Lower lobe of right lung (tissue), 2 donors: ENCODE data around the gene USH1C. TPM values are rescaled to one million over a fixed set of nuclear protein-coding genes. Genes with fewer than 3 reads are reported as not detected.
A peak's percentile ranks its signal among the peaks of the same experiment; 100 is the strongest.

ENCODE experiments used
- ATAC-seq, 2 donors: fragments of 200-7000 bp; cut with Tn5 transposase; one replicate each; pipeline ENCODE4 v1.9.1; 2020 to 2022; ENCODE audit warnings: mild to moderate bottlenecking in 2 of 2, moderate library complexity in 2 of 2
- DNase-seq: peaks from one replicate; pipeline ENCODE4 v3.0.0-alpha.2; 2020
- H3K27ac ChIP-seq: fragments of 200-600 bp; one replicate; pipeline ENCODE4 v1.8.0; 2022
- H3K27me3 ChIP-seq: fragments of 200-600 bp; one replicate; pipeline ENCODE4 v1.8.0; 2022; ENCODE audit warnings: low read depth
- H3K36me3 ChIP-seq: fragments of 200-600 bp; one replicate; pipeline ENCODE4 v1.8.0; 2022; ENCODE audit warnings: mild to moderate bottlenecking
- H3K4me1 ChIP-seq: fragments of 200-600 bp; one replicate; pipeline ENCODE4 v1.8.0; 2022
- H3K4me3 ChIP-seq: fragments of 200-600 bp; one replicate; pipeline ENCODE4 v1.8.0; 2022; ENCODE audit warnings: mild to moderate bottlenecking
- H3K9me3 ChIP-seq: fragments of 200-600 bp; one replicate; pipeline ENCODE4 v1.8.0; 2022
- intact Hi-C: fragments of 100-400 bp; cut with DNase I; formaldehyde crosslinking; loops from one replicate; pipeline ENCODE4 v1.11.0; 2022
- total RNA-seq: library from RNA; stranded (reverse); fragmentation: NEBNext Ultra II Directional; extraction: Animal tissue kit (Norgen Biotek cat#: 25700); gene quantifications from one replicate; pipeline ENCODE4 v1.2.1, GENCODE V29; 2021
- TF ChIP-seq, protein P1 (sequence below): fragments of 200-600 bp; IDR thresholded peaks from one replicate; pipeline ENCODE4 v1.8.0; 2022; ENCODE audit warnings: antibody characterized with exemption, mild to moderate bottlenecking
- donor health status: DM: no; HTN: yes; CAD: no; lungs with severe emphysema.

Gene USH1C
- total RNA-seq, 1 donor from 2014 or later: 0.30 TPM

DNA sequence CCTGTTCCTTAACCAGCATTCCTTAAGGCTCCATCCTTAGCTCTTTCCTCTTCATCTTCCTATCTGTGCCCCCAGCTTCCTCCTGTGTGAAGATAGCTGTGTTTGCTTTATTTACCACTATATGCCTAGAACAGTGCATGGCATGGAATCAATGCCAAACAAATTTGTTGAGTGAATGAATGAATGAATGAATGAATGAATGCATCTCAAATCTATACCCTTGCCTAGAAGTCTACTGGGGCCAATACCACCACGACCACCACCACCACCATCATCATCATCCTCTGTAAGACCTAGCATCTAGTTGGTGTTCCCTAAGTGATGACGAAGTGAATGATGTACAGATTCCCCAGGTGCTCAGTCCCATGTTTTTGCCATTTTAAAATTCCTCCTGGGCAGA, 2.0 kb upstream of the USH1C start:
- intact Hi-C loops: no loop called here
- no peaks in the 10 kb centered on the region for H3K36me3 ChIP-seq
- no peak overlapping the region for H3K4me3 ChIP-seq
- ATAC-seq (no peak), DNase-seq (no peak)
- H3K9me3 ChIP-seq: no peaks in the 10 kb centered on the region
- peaks cover 3% of the 10 kb centered on the region for H3K4me1 ChIP-seq
- H3K27ac ChIP-seq: no peak overlapping the region
- peaks cover 12% of the 10 kb centered on the region for H3K27me3 ChIP-seq
- TF ChIP-seq, protein P1, sequence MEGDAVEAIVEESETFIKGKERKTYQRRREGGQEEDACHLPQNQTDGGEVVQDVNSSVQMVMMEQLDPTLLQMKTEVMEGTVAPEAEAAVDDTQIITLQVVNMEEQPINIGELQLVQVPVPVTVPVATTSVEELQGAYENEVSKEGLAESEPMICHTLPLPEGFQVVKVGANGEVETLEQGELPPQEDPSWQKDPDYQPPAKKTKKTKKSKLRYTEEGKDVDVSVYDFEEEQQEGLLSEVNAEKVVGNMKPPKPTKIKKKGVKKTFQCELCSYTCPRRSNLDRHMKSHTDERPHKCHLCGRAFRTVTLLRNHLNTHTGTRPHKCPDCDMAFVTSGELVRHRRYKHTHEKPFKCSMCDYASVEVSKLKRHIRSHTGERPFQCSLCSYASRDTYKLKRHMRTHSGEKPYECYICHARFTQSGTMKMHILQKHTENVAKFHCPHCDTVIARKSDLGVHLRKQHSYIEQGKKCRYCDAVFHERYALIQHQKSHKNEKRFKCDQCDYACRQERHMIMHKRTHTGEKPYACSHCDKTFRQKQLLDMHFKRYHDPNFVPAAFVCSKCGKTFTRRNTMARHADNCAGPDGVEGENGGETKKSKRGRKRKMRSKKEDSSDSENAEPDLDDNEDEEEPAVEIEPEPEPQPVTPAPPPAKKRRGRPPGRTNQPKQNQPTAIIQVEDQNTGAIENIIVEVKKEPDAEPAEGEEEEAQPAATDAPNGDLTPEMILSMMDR: no peak

DNA sequence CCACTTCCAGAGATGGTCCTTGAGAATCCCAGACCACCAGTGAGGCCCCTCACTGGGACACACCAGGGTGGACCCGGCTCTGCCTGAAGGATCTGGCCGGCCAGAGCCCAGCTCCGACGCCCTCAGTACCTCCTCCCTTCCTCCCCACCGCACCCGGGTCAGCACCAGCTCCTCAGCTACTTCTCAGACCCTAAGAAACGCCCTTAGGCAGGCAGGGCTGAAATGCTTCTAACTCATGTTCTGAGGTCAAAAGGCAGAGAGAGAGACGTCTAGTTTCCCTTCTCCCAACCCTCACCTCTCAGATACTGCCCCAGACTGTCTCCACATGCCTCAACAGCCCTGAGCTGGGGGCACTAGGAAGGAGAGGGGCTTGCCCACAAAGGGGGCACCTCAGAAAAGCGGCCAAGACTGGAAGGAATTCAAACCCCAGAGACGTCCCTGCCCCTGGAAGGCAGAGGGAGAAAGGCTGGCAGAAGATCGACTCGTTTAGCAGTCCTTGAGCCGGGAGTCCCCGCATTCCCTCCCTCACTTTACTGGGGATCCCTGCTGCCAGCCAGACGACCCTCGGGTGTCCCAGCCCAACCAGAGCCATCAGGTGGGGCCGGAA, 539 bp downstream of the USH1C start:
- intact Hi-C loops: no loop called here
- TF ChIP-seq, protein P1: no peak
- no peak overlapping the region for H3K27ac ChIP-seq
- peaks cover 12% of the 10 kb centered on the region for H3K27me3 ChIP-seq
- H3K4me1 ChIP-seq: peaks cover 3% of the 10 kb centered on the region
- H3K9me3 ChIP-seq: no peaks in the 10 kb centered on the region
- no peak overlapping the region for H3K4me3 ChIP-seq
- DNase-seq: no peak
- H3K36me3 ChIP-seq: no peaks in the 10 kb centered on the region
- peak; percentile 4 to 20 for ATAC-seq

DNA sequence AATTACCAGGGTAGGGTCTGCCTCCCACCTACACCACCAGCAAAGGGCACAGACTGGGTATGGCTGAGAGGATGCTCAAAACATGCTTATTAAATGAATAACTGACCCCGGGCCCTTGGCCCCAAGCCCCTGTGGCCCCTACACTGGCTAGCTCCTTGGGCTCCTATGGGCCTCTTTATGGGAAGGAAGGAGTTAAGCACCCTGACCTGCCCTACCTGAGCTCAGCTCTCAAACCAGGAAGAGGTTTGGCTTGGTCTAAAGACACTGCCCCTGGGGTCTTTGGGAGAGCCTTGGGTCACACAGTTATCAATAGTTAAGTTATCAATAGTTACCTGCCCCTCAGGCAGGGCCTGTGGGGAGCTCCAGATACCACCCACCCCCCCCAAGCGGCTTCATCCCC, 1.2 kb downstream of the USH1C start:
- Histone ChIP-seq H3K9me3 (no peaks in the 10 kb centered on the region), H3K4me1 (peaks cover 3% of the 10 kb centered on the region), H3K36me3 (no peaks in the 10 kb centered on the region), H3K27me3 (peaks cover 7% of the 10 kb centered on the region), H3K4me3 (no peak overlapping the region), H3K27ac (no peak overlapping the region)
- intact Hi-C loops: no loop called here
- TF ChIP-seq, protein P1: no peak
- ATAC-seq (no peak), DNase-seq (no peak)

DNA sequence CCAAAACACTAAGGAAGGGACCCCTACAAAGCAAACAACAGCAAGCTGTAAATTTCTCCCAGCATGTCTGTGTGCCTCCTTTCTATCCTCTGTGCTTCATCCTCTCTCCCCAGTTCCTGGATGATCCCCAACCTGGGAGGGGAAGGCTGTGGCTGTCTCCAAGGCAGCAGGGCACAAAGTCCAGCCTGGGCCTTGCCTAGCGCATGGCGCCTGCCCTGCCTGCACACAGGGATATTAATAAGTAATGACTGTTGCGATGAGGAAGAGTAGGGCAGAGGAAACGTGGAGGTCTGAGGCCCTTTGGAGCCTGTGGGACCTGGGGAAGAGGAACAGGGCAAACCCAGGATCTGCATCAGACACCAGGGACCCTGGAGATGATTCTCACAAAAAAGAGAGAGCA, 2.0 kb downstream of the USH1C start:
- ATAC-seq (no peak), DNase-seq (no peak)
- intact Hi-C loops: no loop called here

DNA sequence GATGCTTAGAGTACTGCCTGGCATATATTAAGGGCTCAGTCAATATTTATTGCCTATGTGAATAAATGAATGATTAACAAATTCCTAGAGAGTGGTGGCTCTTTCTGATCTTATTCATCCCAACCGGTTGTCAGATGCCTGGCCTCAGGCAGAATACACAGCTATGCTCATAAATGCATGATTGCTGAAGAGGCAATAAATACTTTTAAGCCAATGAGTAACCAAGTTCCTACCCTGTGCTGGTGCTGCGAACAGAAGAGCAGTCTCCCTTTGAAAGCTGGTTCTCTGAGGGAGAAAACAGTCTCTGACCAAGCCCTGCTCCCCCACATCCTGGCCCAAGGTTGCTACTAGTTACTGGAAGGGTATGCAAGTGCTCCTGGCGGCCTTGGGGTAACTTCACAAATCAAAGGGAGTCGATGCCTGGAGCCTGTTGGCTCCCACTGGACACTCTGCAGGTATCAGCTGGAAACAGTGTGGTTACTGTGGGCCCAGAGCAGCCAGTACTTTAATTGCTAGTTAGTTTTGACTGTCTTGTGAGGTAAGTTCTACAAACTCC, 2.8 kb downstream of the USH1C start:
- peaks cover 3% of the 10 kb centered on the region for H3K4me1 ChIP-seq
- ATAC-seq (no peak), DNase-seq (no peak)
- H3K9me3 ChIP-seq: no peaks in the 10 kb centered on the region
- H3K36me3 ChIP-seq: no peaks in the 10 kb centered on the region
- H3K27me3 ChIP-seq: peaks cover 7% of the 10 kb centered on the region
- H3K4me3 ChIP-seq: no peak overlapping the region
- no peak overlapping the region for H3K27ac ChIP-seq
- intact Hi-C loops: no loop called here
- TF ChIP-seq, protein P1: no peak

More for the DNA sequence above, 2.0 kb downstream of the USH1C start:
- TF ChIP-seq, protein P1: no peak
- Histone ChIP-seq H3K4me3 (no peak overlapping the region), H3K27me3 (peaks cover 7% of the 10 kb centered on the region), H3K27ac (no peak overlapping the region), H3K4me1 (peaks cover 3% of the 10 kb centered on the region), H3K36me3 (no peaks in the 10 kb centered on the region), H3K9me3 (no peaks in the 10 kb centered on the region)
